Measurements from ENCODE around the gene SLC28A1. TPM values are rescaled to one million over a fixed set of nuclear protein-coding genes. Genes with fewer than 3 reads are reported as not detected.
A peak's percentile ranks its signal among the peaks of the same experiment; 100 is the strongest.

SLC28A1 gene
- total RNA-seq, 1 experiment from 2014 or later = not detected

GRCh38 chr15:84981711-84982300 is 97.3 kb downstream of the SLC28A1 start, which contains the start of gene PDE8A:
PDE8A (plus strand) TSS chr15:84981856; CDS start chr15:84982163, 307 bp downstream.
- H3K27ac ChIP-seq (ENCODE audit: low read length) = peak within 1 kb of the TSS; percentile 84
- TF ChIP-seq REST (IDR thresholded peaks at IDR 0.05; ENCODE audit: insufficient read depth in 1 of 2, low read depth in 2 of 2, low read length in 1 of 2) (no peak), POLR2AphosphoS5 (IDR thresholded peaks at IDR 0.05; ENCODE audit: low read depth, low read length) (no peak; the same call in 1 of the 2 replicates), CTCF (IDR thresholded peaks at IDR 0.05) (no peak), TCF7L2 (IDR thresholded peaks at IDR 0.05; ENCODE audit: low read depth, low read length) (no peak), SIN3A (IDR thresholded peaks at IDR 0.05; ENCODE audit: borderline replicate concordance, insufficient read depth, low read depth, low read length) (no peak; the same call in 1 of the 2 replicates)
- CTCF ChIA-PET = no interaction called here
- no peaks in the 10 kb centered on the region for H3K9me3 ChIP-seq (ENCODE audit: control insufficient read depth, insufficient read depth, low read depth, low read length)
- H3K27me3 ChIP-seq (ENCODE audit: control insufficient read depth, insufficient read depth, low read length) = no peaks in the 10 kb centered on the region
- ATAC-seq (peak; percentile 42), DNase-seq (ENCODE audit: low read depth, low spot score) (no peak)
- H3K4me3 ChIP-seq (ENCODE audit: low read depth in 2 of 2, low read length in 2 of 2) = peak within 1 kb of the TSS; percentile 77 to 78
- in situ Hi-C loops (cut with HindIII; ENCODE audit: low pct_unique_long_range_greater_than_20kb, low sequenced_read_pairs) = no loop called here
- intact Hi-C loops (cut with micrococcal nuclease; ENCODE audit: unreplicated experiment) = no loop called here
- peaks cover 30% of the 10 kb centered on the region for H3K4me1 ChIP-seq (ENCODE audit: control insufficient read depth, insufficient read depth, low read length)
- POLR2A ChIA-PET = interaction anchor here (0.6 kb wide), 1 partner anchor 48 kb away, joined by 3 read pairs; no protein-coding TSS in a partner anchor
- BruUV-seq (replicated peaks) = no TSS peak
- no peaks in the 10 kb centered on the region; the same call in 1 of the 2 replicates for H3K36me3 ChIP-seq (ENCODE audit: control insufficient read depth, insufficient read depth, low read length)

DNA sequence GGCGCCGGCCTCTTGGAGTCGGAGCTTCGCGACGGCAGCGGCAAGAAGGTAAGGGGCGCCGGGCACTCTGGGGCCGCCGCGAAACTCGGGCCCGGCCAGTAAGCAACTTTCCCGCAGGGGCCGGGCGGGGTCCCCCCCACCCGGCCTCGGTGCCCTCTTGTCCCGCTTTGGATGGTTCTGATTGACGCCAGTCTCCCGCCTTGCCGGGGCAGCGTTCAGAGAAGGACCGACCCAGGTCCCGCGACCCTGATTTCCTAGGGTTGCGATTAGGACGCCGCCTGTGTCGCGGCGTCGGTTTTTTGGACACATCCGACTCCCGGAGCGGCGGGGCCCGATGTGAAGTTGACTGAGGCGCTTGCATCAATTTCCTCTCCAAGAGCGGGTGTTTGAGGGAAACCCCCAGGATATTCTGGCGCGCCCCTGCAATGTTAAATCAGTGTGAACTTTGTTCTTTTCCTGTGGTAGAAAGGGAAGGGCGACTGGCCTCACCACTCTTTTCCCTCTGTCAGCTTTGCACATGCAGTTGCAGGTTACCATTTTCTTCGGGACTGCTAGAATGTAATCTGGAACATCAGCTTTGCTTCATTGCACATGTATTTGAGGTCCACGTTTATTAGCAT is 97.9 kb downstream of the SLC28A1 start:
- DNase-seq (ENCODE audit: low read depth, low spot score) = no peak
- Histone ChIP-seq H3K36me3 (ENCODE audit: control insufficient read depth, insufficient read depth, low read length) (no peaks in the 10 kb centered on the region; the same call in 1 of the 2 replicates), H3K4me3 (ENCODE audit: low read depth in 2 of 2, low read length in 2 of 2) (peak overlapping the region; percentile 77 to 78), H3K27me3 (ENCODE audit: control insufficient read depth, insufficient read depth, low read length) (no peaks in the 10 kb centered on the region), H3K27ac (ENCODE audit: low read length) (peak overlapping the region; percentile 75), H3K9me3 (ENCODE audit: control insufficient read depth, insufficient read depth, low read depth, low read length) (no peaks in the 10 kb centered on the region), H3K4me1 (ENCODE audit: control insufficient read depth, insufficient read depth, low read length) (peaks cover 30% of the 10 kb centered on the region)
- intact Hi-C loops (cut with micrococcal nuclease; ENCODE audit: unreplicated experiment) = no loop called here
- POLR2A ChIA-PET = no interaction called here
- ATAC-seq = no peak
- no TSS peak for BruUV-seq (replicated peaks)
- in situ Hi-C loops (cut with HindIII; ENCODE audit: low pct_unique_long_range_greater_than_20kb, low sequenced_read_pairs) = no loop called here
- no peak for TF ChIP-seq SIN3A (IDR thresholded peaks at IDR 0.05; ENCODE audit: borderline replicate concordance, insufficient read depth, low read depth, low read length)
- TF ChIP-seq POLR2AphosphoS5 (IDR thresholded peaks at IDR 0.05; ENCODE audit: low read depth, low read length) = 0 out of 2 replicates have a peak, but pooled peaks have one; percentile 24
- CTCF ChIA-PET = interaction anchor here (0.9 kb wide), 1 partner anchor 64 kb away, joined by 3 read pairs; no protein-coding TSS in a partner anchor

All from Panc1 (cell line).